HG03097 (cell line): Measurements from ENCODE around the gene SMIM35.

Source experiments
- ATAC-seq: cut with Tn5 transposase; IDR thresholded peaks from one replicate; pipeline ENCODE4 v1.9.1; 2021; ENCODE audit not compliant: unreplicated experiment, low FRiP score

Gene SMIM35

GRCh38 chr11:118007040-118007439, 79.7 kb downstream of the SMIM35 start:
- ATAC-seq = no peak

- no peak for ATAC-seq
Observed at GRCh38 chr11:118006153-118006534, 80.6 kb downstream of the SMIM35 start.

- no peak for ATAC-seq
Observed at GRCh38 chr11:118005224-118006152, 81.3 kb downstream of the SMIM35 start.

- no peak for ATAC-seq
Observed at GRCh38 chr11:118004543-118005223, 82.1 kb downstream of the SMIM35 start.

GRCh38 chr11:118003456-118003855, 83.3 kb downstream of the SMIM35 start:
- no peak for ATAC-seq

- no peak for ATAC-seq
Observed at GRCh38 chr11:118002541-118003423, 84.0 kb downstream of the SMIM35 start.

GRCh38 chr11:118002010-118002540, 84.7 kb downstream of the SMIM35 start:
- no peak for ATAC-seq

GRCh38 chr11:118001494-118001971, 85.2 kb downstream of the SMIM35 start:
- no peak for ATAC-seq

- no peak for ATAC-seq
Observed at GRCh38 chr11:118000850-118001228, 85.9 kb downstream of the SMIM35 start.

GRCh38 chr11:118000067-118000849, 86.5 kb downstream of the SMIM35 start:
- no peak for ATAC-seq

GRCh38 chr11:117999354-117999993, 87.3 kb downstream of the SMIM35 start:
- ATAC-seq = no peak

- ATAC-seq = no peak
Observed at GRCh38 chr11:117998664-117999353, 88.0 kb downstream of the SMIM35 start.

- ATAC-seq = peak; percentile 53
Observed at GRCh38 chr11:117997823-117998579, 88.8 kb downstream of the SMIM35 start.

GRCh38 chr11:117997406-117997805, 89.4 kb downstream of the SMIM35 start:
- ATAC-seq = no peak

GRCh38 chr11:117996058-117996457, 90.7 kb downstream of the SMIM35 start:
- ATAC-seq = no peak

GRCh38 chr11:117995472-117995871, 91.3 kb downstream of the SMIM35 start:
- ATAC-seq = no peak

- no peak for ATAC-seq
Observed at GRCh38 chr11:117993988-117994745, 92.6 kb downstream of the SMIM35 start.
